ENCODE data around the gene RNF180. TPM values are rescaled to one million over a fixed set of nuclear protein-coding genes. Genes with fewer than 3 reads are reported as not detected.

Gene RNF180
- total RNA-seq, 2 donors from 2014 or later: 5.3 to 8.0 TPM

DNA sequence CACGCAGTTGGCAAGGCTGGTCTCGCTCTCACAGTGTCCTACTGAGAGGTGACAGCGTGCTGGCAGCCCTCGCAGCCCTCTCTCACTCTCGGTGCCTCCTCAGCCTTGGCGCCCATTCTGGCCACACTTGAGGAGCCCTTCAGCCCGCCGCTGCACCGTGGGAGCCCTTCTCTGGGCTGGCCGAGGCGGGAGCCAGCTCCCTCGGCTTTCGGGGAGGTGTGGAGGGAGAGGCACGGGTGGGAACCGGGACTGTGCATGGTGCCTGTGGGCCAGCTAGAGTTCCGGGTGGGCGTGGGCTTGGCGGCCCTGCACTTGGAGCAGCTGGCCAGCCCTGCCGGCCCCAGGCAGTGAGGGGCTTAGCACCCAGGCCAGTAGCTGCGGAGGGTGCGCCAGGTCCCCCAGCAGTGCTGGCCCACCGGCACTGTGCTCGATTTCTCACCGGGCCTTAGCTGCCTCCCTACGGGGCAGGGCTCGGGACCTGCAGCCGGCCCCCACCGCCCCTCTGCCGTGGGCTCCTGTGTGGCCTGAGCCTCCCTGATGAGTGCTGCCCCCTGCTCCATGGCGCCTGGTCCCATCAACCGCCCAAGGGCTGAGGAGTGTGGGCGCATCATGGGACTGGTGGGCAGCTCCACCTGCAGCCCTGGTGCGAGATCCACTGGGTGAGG lies 15.7 kb upstream of the RNF180 start:
- no peak overlapping the region for H3K9ac ChIP-seq (ENCODE audit: extremely low read depth, low read length, poor library complexity, severe bottlenecking)
- DNase-seq: no peak
- H3K4me1 ChIP-seq (ENCODE audit: control insufficient read depth, insufficient read depth, low read length): peaks cover 5% of the 10 kb centered on the region
- no peak overlapping the region for H3K4me3 Mint-ChIP-seq
- H3K9me3 Mint-ChIP-seq: peaks cover 29% of the 10 kb centered on the region
- TF ChIP-seq, protein P1, sequence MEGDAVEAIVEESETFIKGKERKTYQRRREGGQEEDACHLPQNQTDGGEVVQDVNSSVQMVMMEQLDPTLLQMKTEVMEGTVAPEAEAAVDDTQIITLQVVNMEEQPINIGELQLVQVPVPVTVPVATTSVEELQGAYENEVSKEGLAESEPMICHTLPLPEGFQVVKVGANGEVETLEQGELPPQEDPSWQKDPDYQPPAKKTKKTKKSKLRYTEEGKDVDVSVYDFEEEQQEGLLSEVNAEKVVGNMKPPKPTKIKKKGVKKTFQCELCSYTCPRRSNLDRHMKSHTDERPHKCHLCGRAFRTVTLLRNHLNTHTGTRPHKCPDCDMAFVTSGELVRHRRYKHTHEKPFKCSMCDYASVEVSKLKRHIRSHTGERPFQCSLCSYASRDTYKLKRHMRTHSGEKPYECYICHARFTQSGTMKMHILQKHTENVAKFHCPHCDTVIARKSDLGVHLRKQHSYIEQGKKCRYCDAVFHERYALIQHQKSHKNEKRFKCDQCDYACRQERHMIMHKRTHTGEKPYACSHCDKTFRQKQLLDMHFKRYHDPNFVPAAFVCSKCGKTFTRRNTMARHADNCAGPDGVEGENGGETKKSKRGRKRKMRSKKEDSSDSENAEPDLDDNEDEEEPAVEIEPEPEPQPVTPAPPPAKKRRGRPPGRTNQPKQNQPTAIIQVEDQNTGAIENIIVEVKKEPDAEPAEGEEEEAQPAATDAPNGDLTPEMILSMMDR (conservative IDR thresholded peaks at IDR 0.05): no peak
- peaks cover 9% of the 10 kb centered on the region for H3K4me1 Mint-ChIP-seq
- H3K36me3 ChIP-seq (ENCODE audit: control insufficient read depth, insufficient read depth, low read length): no peaks in the 10 kb centered on the region
- peaks cover 3% of the 10 kb centered on the region for H3K36me3 Mint-ChIP-seq (ENCODE audit: low read depth)
- no peak overlapping the region for H3K4me3 ChIP-seq (ENCODE audit: low read length)
- H3K27ac Mint-ChIP-seq: no peak overlapping the region
- H3K27ac ChIP-seq (ENCODE audit: low read depth, low read length): no peak overlapping the region
- H3K27me3 ChIP-seq (ENCODE audit: control insufficient read depth, insufficient read depth, low read length, poor library complexity, severe bottlenecking): no peaks in the 10 kb centered on the region
- 92 to 95% methylated on average over 11 to 33 of the region's 33 CpGs for WGBS, 2 experiments (ENCODE audit: insufficient coverage in 1 of 2, insufficient read length in 1 of 2)
- H3K9me3 ChIP-seq (ENCODE audit: control insufficient read depth, low read length): peaks cover 29% of the 10 kb centered on the region
- peaks cover 2% of the 10 kb centered on the region for H3K27me3 Mint-ChIP-seq (ENCODE audit: insufficient read depth)

DNA sequence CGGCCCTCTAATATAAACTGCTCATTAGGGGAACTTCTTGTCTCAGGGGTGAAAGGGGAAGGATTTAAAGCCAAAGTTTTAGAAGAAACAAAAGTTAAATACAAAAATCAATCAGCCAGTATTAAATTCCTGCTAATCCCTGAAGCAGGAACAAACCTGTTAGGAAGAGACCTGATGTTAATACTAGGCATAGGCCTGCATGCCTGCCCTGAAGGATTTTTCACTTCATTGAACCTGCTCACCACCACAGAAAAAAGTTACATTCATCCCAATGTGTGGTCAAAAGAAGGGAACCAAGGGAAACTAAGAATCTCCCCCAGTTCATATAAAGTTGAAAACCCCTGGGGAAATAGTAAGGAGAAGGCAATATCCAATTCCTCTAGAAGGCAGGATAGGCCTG lies 9.4 kb upstream of the RNF180 start:
- no peak overlapping the region for H3K27ac ChIP-seq (ENCODE audit: low read depth, low read length)
- no peak for DNase-seq
- peaks cover 15% of the 10 kb centered on the region for H3K9me3 Mint-ChIP-seq
- peaks cover 2% of the 10 kb centered on the region for H3K4me1 ChIP-seq (ENCODE audit: control insufficient read depth, insufficient read depth, low read length)
- no peak overlapping the region for H3K27ac Mint-ChIP-seq
- H3K4me3 Mint-ChIP-seq: no peak overlapping the region
- H3K36me3 Mint-ChIP-seq (ENCODE audit: low read depth): peaks cover 3% of the 10 kb centered on the region
- TF ChIP-seq, protein P1 (conservative IDR thresholded peaks at IDR 0.05): no peak
- peaks cover 7% of the 10 kb centered on the region for H3K4me1 Mint-ChIP-seq
- no peak overlapping the region for H3K9ac ChIP-seq (ENCODE audit: extremely low read depth, low read length, poor library complexity, severe bottlenecking)
- peaks cover 22% of the 10 kb centered on the region for H3K9me3 ChIP-seq (ENCODE audit: control insufficient read depth, low read length)
- peaks cover 2% of the 10 kb centered on the region for H3K27me3 Mint-ChIP-seq (ENCODE audit: insufficient read depth)
- H3K36me3 ChIP-seq (ENCODE audit: control insufficient read depth, insufficient read depth, low read length): no peaks in the 10 kb centered on the region
- H3K27me3 ChIP-seq (ENCODE audit: control insufficient read depth, insufficient read depth, low read length, poor library complexity, severe bottlenecking): no peaks in the 10 kb centered on the region
- no peak overlapping the region for H3K4me3 ChIP-seq (ENCODE audit: low read length)
- WGBS, 2 experiments (ENCODE audit: insufficient coverage in 1 of 2, insufficient read length in 1 of 2): 100% methylated on average over 1 of the region's 1 CpG; no CpG with 5 or more reads in 1 of the 2 experiments

DNA sequence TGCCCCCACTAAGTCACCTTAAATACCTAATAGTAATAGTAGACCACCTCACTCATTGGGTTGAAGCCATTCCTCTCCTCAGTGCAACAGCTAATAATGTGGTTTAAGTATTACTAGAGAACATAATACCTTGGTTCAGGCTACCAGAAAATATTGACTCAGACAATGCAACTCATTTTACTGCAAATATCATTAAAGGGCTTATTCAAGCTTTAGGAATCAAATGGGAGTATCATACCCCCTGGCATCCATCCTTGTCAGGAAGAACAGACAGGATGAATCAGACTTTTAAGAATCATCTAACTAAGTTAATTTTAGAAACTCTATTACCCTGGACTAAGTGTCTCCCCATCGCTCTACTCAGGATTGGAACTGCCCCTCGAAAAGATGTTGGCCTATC lies 6.8 kb upstream of the RNF180 start:
- Histone ChIP-seq H3K36me3 (ENCODE audit: control insufficient read depth, insufficient read depth, low read length) (no peaks in the 10 kb centered on the region), H3K4me3 (ENCODE audit: low read length) (no peak overlapping the region), H3K27ac (ENCODE audit: low read depth, low read length) (no peak overlapping the region), H3K27me3 (ENCODE audit: control insufficient read depth, insufficient read depth, low read length, poor library complexity, severe bottlenecking) (peaks cover 3% of the 10 kb centered on the region), H3K9me3 (ENCODE audit: control insufficient read depth, low read length) (peaks cover 10% of the 10 kb centered on the region), H3K4me1 (ENCODE audit: control insufficient read depth, insufficient read depth, low read length) (no peaks in the 10 kb centered on the region), H3K9ac (ENCODE audit: extremely low read depth, low read length, poor library complexity, severe bottlenecking) (no peak overlapping the region)
- Mint-ChIP-seq H3K27me3 (ENCODE audit: insufficient read depth) (peaks cover 7% of the 10 kb centered on the region), H3K36me3 (ENCODE audit: low read depth) (no peaks in the 10 kb centered on the region), H3K4me1 (peaks cover 5% of the 10 kb centered on the region), H3K4me3 (no peak overlapping the region), H3K9me3 (peaks cover 2% of the 10 kb centered on the region), H3K27ac (no peak overlapping the region)
- DNase-seq: no peak
- TF ChIP-seq, protein P1 (conservative IDR thresholded peaks at IDR 0.05): no peak
- WGBS, 2 experiments (ENCODE audit: insufficient coverage in 1 of 2, insufficient read length in 1 of 2): 91 to 100% methylated on average over 2 of the region's 2 CpGs
